GM23248 (cell line): ENCODE measurements around the gene MRPL18.

ENCODE experiments used
- EZH2 ChIP-seq: fragments of 200-600 bp; sonication (generic); IDR thresholded peaks from 2 replicates; pipeline ENCODE4 v1.6.1; 2018; ENCODE audit warnings: antibody characterized with exemption, mild to moderate bottlenecking; ENCODE audit not compliant: insufficient read depth, poor library complexity, severe bottlenecking
- EZH2phosphoT487 ChIP-seq: fragments of 200-600 bp; sonication (generic); IDR thresholded peaks from 2 replicates; pipeline ENCODE4 v1.6.1; 2018; ENCODE audit warnings: antibody characterized with exemption, moderate library complexity, mild to moderate bottlenecking, low read depth; ENCODE audit not compliant: insufficient read depth

DNA sequence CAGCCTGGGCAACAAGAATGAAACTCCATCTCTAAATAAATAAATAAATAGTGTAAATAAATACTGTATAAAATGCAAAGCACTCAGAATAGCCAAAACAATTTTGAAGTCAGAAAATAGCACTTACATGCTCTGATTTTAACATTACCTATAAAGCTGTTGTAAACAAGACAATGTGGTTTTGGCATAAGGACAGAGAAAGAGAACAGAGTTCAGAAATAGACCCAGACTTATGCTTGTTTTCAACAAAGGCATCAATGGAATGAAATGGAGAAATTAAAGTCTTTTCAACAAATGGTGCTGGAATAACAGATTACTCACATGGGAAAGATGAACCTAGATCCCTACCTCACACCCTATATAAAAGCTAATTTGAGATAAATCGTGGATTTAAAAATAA is 18.1 kb upstream of the MRPL18 start:
- TF ChIP-seq EZH2 (no peak), EZH2phosphoT487 (no peak)
